GM19193 (cell line): Measurements from ENCODE around the gene CREB5.

Source experiments
- POLR2A ChIP-seq: IDR thresholded peaks from 4 replicates; pipeline ENCODE4 v1.6.1; 2011; ENCODE audit not compliant: insufficient read depth, insufficient read length; ENCODE audit errors: extremely low read depth

The CREB5 gene

DNA sequence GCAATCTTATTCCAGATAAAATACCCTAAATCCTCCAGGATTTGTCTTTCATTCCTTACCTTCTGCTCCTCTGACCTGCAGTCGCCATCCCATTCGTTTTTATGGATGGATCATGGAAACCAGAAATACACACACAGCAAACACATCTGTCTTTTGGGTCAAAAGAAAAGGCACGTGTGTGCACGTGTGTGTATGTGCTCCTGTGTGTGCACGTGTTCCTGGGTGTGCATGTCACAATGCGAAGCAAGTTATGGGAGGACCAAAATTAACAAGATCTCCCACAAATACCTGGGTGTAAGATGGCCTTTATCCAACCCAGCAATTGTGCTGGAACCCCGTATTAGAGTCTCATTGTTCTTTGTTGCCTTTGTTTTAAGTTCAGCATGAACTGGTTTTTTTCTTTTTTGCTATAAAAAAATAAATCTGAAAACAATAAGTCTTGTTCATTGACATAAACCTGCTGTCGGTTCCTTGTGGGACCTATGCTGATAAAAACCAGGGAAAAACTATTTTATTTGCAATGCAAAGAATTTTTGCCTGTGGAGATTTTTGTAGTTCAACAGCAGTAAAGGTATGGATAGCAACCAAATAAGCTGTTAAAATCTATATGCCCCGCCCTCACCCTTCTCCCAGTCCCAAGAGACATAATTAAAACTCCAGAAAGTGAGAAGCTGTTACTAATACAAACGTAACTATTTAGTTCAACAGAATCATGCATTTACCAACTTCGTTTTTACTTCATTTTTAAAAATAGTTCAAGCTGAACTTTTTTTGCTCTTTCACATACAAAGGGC lies 229.6 kb downstream of the CREB5 start:
- no peak for TF ChIP-seq POLR2A

DNA sequence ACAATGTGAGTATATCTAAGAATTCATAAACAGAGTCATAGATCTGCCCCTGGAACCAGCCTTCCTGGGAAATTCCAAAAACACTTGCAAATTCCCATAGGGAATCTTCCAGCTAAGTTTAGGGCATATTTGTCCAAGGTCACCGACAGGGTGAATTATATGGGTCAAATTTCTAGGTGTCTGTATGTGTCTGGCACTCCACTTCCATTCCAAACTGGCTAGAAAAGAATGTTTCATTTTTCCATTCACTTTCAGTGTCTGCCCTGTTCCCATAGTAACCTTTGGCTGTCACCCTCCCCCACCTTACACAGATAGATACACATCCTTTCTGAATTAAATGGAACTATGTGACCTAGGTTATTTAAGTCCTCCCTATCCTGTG lies 230.9 kb downstream of the CREB5 start:
- no peak for TF ChIP-seq POLR2A

DNA sequence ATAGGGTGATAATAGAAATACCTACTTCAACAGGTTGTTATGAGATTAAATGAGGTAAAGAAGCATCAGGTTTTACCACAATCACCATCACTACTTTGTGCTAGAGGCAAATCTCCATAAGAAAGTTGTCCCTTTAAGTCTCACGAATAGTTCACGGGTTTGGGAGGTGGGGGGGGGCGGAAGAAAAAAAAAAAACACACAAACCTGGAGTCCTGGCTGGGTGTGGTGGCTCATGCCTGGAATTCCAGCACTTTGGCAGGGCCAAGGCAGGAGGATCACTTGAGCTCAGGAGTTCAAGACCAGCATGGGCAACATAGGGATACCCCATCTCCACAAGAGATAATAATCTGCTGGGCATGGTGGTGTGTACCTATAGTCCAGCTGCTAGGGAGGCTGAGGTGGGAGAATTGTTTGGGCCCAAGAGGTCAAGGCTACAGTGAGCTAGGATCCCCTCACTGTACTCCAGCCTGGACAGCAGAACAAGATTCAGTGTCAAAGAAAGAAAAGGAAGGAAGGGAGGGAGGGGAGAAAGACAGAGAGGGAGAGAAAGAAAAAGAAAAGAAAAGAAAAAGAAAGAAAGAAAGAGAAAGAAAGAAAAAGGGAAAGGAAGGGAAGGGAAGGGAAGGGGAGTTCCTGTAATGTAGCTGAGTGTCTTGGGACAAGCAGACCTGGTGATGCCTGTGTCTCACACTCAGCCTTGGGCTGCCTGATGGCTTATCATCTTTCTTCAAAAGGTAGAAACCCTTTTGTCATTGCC lies 231.4 kb downstream of the CREB5 start:
- TF ChIP-seq POLR2A, result no peak

DNA sequence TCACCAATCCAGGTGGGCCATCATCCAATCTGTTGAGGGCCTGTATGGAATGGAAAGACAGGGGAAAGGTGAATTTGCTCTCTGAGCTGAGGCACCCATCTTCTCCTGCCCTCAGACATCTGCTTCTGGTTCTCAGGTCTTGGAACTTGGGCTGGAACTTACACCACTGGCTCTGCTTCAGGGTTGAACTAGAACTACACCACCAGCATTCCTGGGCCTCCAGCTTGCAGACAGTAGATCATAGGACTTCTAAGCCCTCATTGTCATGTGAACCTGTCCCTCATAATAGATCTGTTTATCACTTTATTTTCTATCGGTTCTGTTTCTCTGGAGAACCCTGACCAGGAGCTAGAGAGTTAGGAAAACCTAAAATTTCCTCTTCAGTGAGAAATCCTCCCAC lies 233.5 kb downstream of the CREB5 start:
- TF ChIP-seq POLR2A, result no peak

DNA sequence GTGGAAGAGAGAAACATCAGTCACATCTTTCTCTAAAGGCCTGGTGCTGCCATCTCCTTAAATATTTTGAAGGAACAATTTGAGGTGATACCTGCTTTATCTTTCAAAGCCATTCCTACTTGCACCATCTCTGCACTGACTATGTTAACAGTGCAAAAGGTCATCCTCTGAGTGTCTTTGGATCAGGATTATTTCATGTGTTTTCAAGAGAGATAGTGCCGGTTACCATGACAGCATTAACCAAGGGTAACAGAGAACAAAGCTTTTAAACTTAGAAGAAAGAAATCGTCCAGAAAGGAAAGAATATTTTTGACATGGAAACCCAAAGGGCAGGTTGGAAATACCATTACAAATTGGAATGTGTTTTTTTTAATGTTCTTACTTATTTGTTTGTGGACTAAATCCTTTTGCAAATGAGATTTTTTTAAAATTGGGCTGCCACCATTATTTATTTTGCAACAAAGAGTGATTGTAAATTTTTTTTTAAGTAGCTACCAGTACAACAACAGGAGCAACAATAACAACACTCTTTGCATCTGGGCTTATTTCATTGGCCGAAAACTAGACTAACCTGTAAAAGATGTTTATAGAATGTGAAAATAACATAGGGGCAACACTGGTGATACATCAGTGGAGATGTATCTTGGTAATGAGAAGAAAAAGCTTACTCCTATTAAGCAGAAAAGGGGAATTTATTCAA lies 234.2 kb downstream of the CREB5 start:
- TF ChIP-seq POLR2A, result no peak

DNA sequence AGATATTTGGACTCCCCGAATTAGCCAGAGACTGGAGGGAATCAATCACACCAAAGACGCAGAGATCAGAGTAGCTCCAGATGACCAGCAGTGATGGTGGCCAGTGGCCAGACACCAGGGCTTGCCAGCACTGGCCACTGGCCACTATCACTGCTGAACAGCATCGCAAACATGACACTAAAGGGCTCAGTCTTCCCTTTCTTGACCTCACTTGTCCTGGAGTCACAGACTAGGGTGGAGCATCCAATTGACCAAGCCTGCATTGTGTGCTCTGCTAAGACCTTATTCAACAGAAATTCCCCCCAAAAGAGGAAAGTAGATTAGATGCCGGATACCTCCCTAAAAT lies 234.7 kb downstream of the CREB5 start:
- TF ChIP-seq POLR2A, result no peak

DNA sequence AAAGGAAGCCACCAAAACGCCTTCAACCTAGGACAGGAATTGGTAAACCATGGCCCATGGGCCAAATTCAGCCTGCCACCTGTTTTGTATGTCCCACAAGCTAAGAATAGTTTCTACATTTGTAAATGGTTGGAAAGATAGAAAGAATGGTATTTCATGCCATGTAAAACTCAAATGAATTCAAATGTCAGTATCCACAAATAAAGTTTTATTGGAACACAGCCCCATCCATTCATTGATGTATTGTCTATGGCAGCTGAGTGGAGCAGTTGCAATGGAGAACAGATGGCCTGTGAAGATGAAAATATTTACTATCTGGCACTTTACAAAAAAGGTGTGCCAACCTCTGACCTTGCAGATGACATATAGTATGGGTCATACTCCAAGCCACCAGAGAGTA lies 236.9 kb downstream of the CREB5 start:
- TF ChIP-seq POLR2A, result no peak

DNA sequence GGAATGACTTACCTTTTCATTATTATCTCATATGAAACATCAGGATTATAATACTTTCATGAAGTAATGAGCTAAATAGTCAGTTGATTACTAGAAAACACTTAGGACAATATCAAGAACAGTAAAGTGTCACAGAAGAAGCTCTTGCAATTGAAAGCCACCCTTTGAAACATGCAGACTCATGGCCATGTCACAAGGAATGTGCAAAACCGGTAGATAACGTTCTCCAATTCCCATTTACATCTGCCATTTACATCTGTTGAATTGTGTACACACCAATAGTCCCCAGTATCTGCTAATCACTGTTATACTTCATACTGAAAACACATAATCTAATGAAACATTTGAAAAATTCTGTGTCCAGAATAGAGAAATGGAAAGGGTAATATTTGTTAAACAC lies 237.5 kb downstream of the CREB5 start:
- no peak for TF ChIP-seq POLR2A

DNA sequence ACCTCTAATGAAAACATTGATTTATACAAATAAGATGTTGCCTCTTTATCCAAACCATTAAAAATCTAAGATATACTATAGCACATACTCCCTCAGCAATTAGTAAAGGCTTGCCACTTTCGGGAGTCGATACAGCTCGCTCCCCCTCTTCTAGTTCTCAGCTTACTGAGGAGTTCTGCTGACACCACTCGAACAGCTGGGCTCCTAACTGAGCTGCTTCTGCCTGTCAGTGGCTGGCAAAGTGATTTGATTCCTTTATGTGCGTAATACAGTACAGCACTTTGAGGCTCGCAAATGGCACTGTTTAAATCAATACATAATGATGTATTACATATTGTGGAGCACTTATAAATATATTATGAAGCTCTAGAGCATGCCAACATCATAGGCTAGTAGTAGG lies 241.8 kb downstream of the CREB5 start:
- no peak for TF ChIP-seq POLR2A

DNA sequence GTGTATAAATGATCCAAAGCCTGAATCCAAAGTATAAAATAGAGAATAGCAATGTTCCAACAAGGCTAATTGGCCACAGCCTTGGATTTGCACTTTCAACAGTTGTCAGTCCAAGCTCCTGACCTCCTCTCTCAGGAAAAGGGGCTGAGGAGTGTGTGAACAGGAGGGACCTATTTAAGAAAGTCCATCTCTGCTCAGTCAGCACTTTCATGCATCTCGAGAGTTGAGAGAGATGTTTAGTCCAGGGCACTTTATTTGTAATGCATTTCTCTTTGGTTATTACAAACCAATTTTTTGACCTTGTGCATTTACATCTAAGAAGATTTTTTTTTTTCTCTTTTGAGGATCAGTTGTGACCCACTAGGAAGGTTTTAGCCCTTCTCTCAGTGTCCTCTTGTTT lies 244.2 kb downstream of the CREB5 start:
- TF ChIP-seq POLR2A, result no peak

DNA sequence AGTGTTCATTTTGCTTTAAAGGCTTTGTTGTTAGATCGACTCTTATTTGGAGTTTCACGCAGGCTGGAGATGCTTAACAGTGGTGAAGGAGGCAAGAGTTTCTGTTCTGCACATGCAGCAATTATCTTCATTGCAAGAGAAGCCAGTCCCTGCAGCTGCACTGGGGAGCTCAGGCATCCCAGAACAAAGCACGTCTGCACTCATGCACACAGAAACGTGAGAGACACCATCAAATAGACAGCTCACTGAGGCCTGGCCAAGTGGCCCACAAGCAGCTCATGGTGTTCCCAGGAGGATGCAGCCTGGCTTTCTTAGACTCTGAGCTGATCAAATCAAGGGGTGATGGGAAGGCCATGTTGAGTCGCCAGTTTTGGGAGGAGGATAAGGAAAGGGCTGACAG lies 246.1 kb downstream of the CREB5 start:
- no peak for TF ChIP-seq POLR2A

DNA sequence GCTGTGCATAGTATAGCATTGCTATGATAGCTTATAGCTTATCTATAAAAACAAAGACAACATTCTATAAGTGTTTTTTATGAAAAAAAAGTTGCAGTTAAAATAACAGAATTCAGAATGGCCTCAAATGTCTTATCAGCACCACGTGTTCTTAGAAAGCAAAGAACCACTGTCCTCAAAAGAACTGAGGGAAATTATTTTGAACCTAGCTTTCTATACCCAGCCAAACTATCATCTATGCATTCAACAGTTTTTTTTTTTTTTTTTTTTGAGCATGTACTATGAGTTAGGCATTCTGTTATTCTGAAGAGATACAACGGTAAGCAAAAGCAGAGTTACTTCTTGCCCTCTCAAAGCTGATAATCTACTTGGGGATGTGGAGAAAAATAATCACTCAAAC lies 247.8 kb downstream of the CREB5 start:
- no peak for TF ChIP-seq POLR2A

DNA sequence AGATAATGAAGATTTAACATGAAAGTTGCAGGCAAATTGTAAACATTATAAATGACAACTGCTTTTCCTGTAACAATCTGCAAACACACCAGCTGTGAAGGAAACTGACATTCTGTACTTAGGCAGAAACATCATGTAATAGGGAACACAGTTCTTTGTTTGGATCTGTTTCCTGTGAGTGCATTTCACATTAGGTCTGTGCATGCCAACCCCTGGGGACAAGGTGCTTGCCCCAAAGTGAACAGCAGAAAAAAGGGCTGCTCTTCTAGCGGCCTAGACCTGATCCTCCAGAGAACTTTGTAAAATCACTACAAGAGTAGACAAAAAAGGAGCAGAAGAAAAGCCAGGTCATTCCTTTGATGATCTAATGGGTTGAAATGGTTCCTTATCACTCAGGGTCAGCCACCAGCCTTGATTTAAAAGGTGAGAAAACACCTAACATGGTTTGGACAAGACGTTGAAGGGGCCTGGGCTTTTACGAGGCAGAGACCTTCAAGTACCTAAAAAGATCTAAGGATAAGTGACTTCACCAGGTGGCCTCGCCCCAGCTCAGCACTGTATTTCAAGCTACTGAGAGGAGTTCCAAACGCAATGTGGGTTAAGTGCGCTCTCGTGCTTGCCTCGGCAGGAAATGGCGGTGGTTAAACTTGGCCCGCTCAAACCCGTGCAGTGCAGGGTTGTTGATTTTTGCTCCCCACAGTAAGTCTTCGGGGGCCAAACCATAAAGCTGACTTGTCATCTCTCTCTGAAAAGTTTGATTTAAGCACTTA lies 249.7 kb downstream of the CREB5 start:
- no peak for TF ChIP-seq POLR2A

DNA sequence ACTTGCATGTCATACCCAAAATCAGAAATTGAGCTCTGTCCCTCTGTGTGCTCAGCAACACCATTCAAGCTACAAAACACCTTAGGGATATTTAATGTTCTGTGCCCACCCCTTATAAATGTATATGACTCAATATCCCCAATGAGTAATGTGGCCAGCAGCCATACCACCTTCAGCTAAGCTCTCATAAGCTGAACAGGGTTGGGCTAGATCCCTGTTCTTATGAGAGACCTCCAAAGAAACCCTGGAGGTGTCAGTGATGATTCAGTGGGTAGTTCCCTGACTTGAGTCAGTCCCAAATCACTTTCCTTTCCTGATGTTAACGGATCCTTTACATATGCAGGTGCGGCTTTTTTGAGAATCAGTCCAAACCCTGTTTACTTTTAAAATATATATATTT lies 253.8 kb downstream of the CREB5 start:
- no peak for TF ChIP-seq POLR2A

DNA sequence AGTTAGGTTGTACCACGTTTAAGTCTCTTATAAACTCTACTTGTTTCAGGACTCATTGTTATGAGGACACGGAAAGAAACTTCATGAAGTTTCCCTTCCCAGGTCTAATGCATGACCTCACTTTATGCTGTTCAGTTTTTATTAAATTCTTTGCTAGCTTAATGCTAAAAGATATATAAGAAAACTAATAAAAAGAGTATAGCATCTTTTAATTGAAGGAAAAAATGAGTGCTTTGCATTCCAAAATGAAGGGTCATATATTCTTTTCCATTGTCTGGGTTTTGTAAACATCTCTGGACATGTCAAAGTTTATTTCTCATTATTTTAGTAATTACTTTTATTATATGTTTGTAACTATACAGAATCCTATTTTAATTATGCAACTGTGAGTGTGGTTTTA lies 255.8 kb downstream of the CREB5 start:
- no peak for TF ChIP-seq POLR2A
